Measurements from ENCODE around the gene COL23A1. TPM values are rescaled to one million over a fixed set of nuclear protein-coding genes. Genes with fewer than 3 reads are reported as not detected.
A peak's percentile ranks its signal among the peaks of the same experiment; 100 is the strongest.
"Not testable (repeated sequence)": the region's sequence is repeated elsewhere in the genome, so short reads cannot be mapped to it uniquely, and the experiment has no call there.

COL23A1 gene
- total and polyA plus RNA-seq, 2 experiments from 2014 or later, result 1.1 to 5.1 TPM

- Histone ChIP-seq H3K27me3 (no peaks in the 10 kb centered on the region), H3K9me2 (replicated peaks; ENCODE audit: insufficient read depth) (no peaks in the 10 kb centered on the region), H3K4me3 (no peak overlapping the region), H3K4me1 (ENCODE audit: insufficient read depth) (peaks cover 23% of the 10 kb centered on the region), H3K36me3 (replicated peaks; ENCODE audit: insufficient read depth, low read depth) (no peaks in the 10 kb centered on the region), H4K20me1 (ENCODE audit: insufficient read depth, poor library complexity, severe bottlenecking) (no peaks in the 10 kb centered on the region), H3K27ac (peak overlapping the region; percentile 87), H2AFZ (no peak overlapping the region), H3K9me3 (ENCODE audit: low read depth) (no peaks in the 10 kb centered on the region), H3K4me2 (peak overlapping the region; percentile 66), H3K79me2 (no peaks in the 10 kb centered on the region)
- TF ChIP-seq EZH2 (IDR thresholded peaks at IDR 0.05; ENCODE audit: borderline replicate concordance) (no peak), EZH2phosphoT487 (IDR thresholded peaks at IDR 0.05; ENCODE audit: low read depth, severe bottlenecking, unreplicated experiment) (no peak)
- peak; percentile 28 for DNase-seq (ENCODE audit: low spot score)
- 66% methylated on average over 17 of the region's 17 CpGs for WGBS (ENCODE audit: low lambda C conversion rate, missing lambda C conversion rate)
Measured at GRCh38 chr5:178372142-178372571, 218.0 kb downstream of the COL23A1 start.

- no peak for DNase-seq (ENCODE audit: low spot score)
- no peak overlapping the region for H3K4me3 ChIP-seq
- H3K27me3 ChIP-seq, result no peaks in the 10 kb centered on the region
- 63% methylated on average over 24 of the region's 24 CpGs for WGBS (ENCODE audit: low lambda C conversion rate, missing lambda C conversion rate)
- H3K9me3 ChIP-seq (ENCODE audit: low read depth), result no peaks in the 10 kb centered on the region
- H4K20me1 ChIP-seq (ENCODE audit: insufficient read depth, poor library complexity, severe bottlenecking), result no peaks in the 10 kb centered on the region
- H2AFZ ChIP-seq, result no peak overlapping the region
- no peaks in the 10 kb centered on the region for H3K79me2 ChIP-seq
- peak overlapping the region; percentile 87 for H3K27ac ChIP-seq
- TF ChIP-seq EZH2phosphoT487 (IDR thresholded peaks at IDR 0.05; ENCODE audit: low read depth, severe bottlenecking, unreplicated experiment) (no peak), EZH2 (IDR thresholded peaks at IDR 0.05; ENCODE audit: borderline replicate concordance) (no peak)
- TF ChIP-seq, protein P1, sequence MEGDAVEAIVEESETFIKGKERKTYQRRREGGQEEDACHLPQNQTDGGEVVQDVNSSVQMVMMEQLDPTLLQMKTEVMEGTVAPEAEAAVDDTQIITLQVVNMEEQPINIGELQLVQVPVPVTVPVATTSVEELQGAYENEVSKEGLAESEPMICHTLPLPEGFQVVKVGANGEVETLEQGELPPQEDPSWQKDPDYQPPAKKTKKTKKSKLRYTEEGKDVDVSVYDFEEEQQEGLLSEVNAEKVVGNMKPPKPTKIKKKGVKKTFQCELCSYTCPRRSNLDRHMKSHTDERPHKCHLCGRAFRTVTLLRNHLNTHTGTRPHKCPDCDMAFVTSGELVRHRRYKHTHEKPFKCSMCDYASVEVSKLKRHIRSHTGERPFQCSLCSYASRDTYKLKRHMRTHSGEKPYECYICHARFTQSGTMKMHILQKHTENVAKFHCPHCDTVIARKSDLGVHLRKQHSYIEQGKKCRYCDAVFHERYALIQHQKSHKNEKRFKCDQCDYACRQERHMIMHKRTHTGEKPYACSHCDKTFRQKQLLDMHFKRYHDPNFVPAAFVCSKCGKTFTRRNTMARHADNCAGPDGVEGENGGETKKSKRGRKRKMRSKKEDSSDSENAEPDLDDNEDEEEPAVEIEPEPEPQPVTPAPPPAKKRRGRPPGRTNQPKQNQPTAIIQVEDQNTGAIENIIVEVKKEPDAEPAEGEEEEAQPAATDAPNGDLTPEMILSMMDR (IDR thresholded peaks at IDR 0.05; ENCODE audit: poor library complexity), result no peak
- peaks cover 18% of the 10 kb centered on the region for H3K4me1 ChIP-seq (ENCODE audit: insufficient read depth)
- peak overlapping the region; percentile 66 for H3K4me2 ChIP-seq
- no peaks in the 10 kb centered on the region for H3K36me3 ChIP-seq (replicated peaks; ENCODE audit: insufficient read depth, low read depth)
- no peaks in the 10 kb centered on the region for H3K9me2 ChIP-seq (replicated peaks; ENCODE audit: insufficient read depth)
Measured at GRCh38 chr5:178371362-178372111, 218.7 kb downstream of the COL23A1 start.

DNA sequence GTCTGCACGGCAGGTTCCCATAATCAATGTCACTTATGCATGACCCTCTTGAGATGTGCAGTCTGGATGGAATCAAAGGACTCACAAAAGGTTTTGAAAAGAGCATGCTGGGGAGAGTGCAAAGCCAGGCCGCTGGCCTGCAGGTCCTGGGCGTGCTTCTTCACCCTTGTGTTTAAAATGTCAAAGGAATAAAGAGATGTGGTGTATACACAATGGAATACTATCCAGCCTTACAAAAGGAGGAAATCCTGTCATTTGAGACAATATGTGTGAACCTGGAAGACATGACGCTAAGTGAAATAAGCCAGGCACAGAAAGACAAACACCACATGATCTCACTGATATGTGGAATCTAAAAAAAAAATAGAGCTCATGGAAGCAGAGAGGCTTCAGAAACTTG is 220.1 kb downstream of the COL23A1 start:
- Histone ChIP-seq H3K9me3 (ENCODE audit: low read depth) (no peaks in the 10 kb centered on the region), H3K27me3 (no peaks in the 10 kb centered on the region), H3K4me2 (no peak overlapping the region), H3K79me2 (no peaks in the 10 kb centered on the region), H3K4me1 (ENCODE audit: insufficient read depth) (peaks cover 15% of the 10 kb centered on the region), H3K27ac (no peak overlapping the region), H2AFZ (no peak overlapping the region), H3K4me3 (no peak overlapping the region), H3K36me3 (replicated peaks; ENCODE audit: insufficient read depth, low read depth) (no peaks in the 10 kb centered on the region), H4K20me1 (ENCODE audit: insufficient read depth, poor library complexity, severe bottlenecking) (no peaks in the 10 kb centered on the region), H3K9me2 (replicated peaks; ENCODE audit: insufficient read depth) (no peaks in the 10 kb centered on the region)
- WGBS (ENCODE audit: low lambda C conversion rate, missing lambda C conversion rate), result 97% methylated on average over 4 of the region's 4 CpGs
- no peak for DNase-seq (ENCODE audit: low spot score)
- TF ChIP-seq EZH2 (IDR thresholded peaks at IDR 0.05; ENCODE audit: borderline replicate concordance) (no peak), EZH2phosphoT487 (IDR thresholded peaks at IDR 0.05; ENCODE audit: low read depth, severe bottlenecking, unreplicated experiment) (no peak)
- TF ChIP-seq, protein P1 (IDR thresholded peaks at IDR 0.05; ENCODE audit: poor library complexity), result no peak

GRCh38 chr5:178369469-178369868 is 220.7 kb downstream of the COL23A1 start:
- not testable (repeated sequence) for H3K27me3 ChIP-seq; H3K9me2 ChIP-seq (replicated peaks; ENCODE audit: insufficient read depth); H3K4me2 ChIP-seq; H2AFZ ChIP-seq; DNase-seq (ENCODE audit: low spot score); H3K4me3 ChIP-seq; H3K9me3 ChIP-seq (ENCODE audit: low read depth); H3K36me3 ChIP-seq (replicated peaks; ENCODE audit: insufficient read depth, low read depth); H4K20me1 ChIP-seq (ENCODE audit: insufficient read depth, poor library complexity, severe bottlenecking); H3K79me2 ChIP-seq; H3K27ac ChIP-seq
- peaks cover 15% of the 10 kb centered on the region for H3K4me1 ChIP-seq (ENCODE audit: insufficient read depth)
- 98% methylated on average over 3 of the region's 3 CpGs for WGBS (ENCODE audit: low lambda C conversion rate, missing lambda C conversion rate)

Measured in hepatocyte (in vitro differentiated cells).